Progenitor cell of endocrine pancreas (in vitro differentiated cells): ENCODE results near the gene ANXA2. TPM values are rescaled to one million over a fixed set of nuclear protein-coding genes. Genes with fewer than 3 reads are reported as not detected.

ENCODE experiments used
- DNase-seq: peaks from one replicate; pipeline ENCODE4 v3.0.0; 2021; ENCODE audit warnings: low spot score; ENCODE audit not compliant: unreplicated experiment
- H3K27ac Mint-ChIP-seq: 2 replicates; pipeline ENCODE4 v1.8.0; 2021; ENCODE audit warnings: mild to moderate bottlenecking, moderate library complexity, mixed read lengths
- H3K27me3 Mint-ChIP-seq: 2 replicates; pipeline ENCODE4 v1.8.0; 2021; ENCODE audit warnings: mixed read lengths
- H3K36me3 Mint-ChIP-seq: 2 replicates; pipeline ENCODE4 v1.8.0; 2022; ENCODE audit warnings: mixed read lengths; ENCODE audit not compliant: insufficient read depth
- H3K4me1 Mint-ChIP-seq: 2 replicates; pipeline ENCODE4 v1.8.0; 2021; ENCODE audit warnings: low read depth, mixed read lengths
- H3K4me3 Mint-ChIP-seq: 2 replicates; pipeline ENCODE4 v1.8.0; 2021; ENCODE audit warnings: low read depth, mild to moderate bottlenecking, moderate library complexity, mixed read lengths
- H3K9me3 Mint-ChIP-seq: 2 replicates; pipeline ENCODE4 v1.8.0; 2021; ENCODE audit warnings: low read depth, mixed read lengths
- CTCF ChIP-seq: fragments of 200-600 bp; sonication (generic); IDR thresholded peaks from one replicate; pipeline ENCODE4 v1.5.0; 2021; ENCODE audit warnings: antibody characterized with exemption, mild to moderate bottlenecking; ENCODE audit not compliant: unreplicated experiment
- total RNA-seq: library from RNA; stranded (reverse); gene quantifications from 2 replicates; pipeline ENCODE4 v1.2.1, GENCODE V29; 2021

ANXA2 gene
- total RNA-seq, 1 donor from 2014 or later, result 311 TPM

GRCh38 chr15:60396958-60397771 is 621 bp downstream of the ANXA2 start:
- Mint-ChIP-seq H3K4me1 (peaks cover 57% of the 10 kb centered on the region), H3K9me3 (no peaks in the 10 kb centered on the region), H3K4me3 (peak overlapping the region; percentile 87), H3K27ac (peak overlapping the region; percentile 97), H3K36me3 (peaks cover 6% of the 10 kb centered on the region), H3K27me3 (peaks cover 8% of the 10 kb centered on the region)
- no peak for TF ChIP-seq CTCF
- peak; percentile 65 for DNase-seq

GRCh38 chr15:60396560-60396957 is 1.2 kb downstream of the ANXA2 start:
- no peak for TF ChIP-seq CTCF
- Mint-ChIP-seq H3K27me3 (peaks cover 8% of the 10 kb centered on the region), H3K4me3 (peak overlapping the region; percentile 87), H3K4me1 (peaks cover 62% of the 10 kb centered on the region), H3K9me3 (no peaks in the 10 kb centered on the region), H3K27ac (peak overlapping the region; percentile 97), H3K36me3 (peaks cover 6% of the 10 kb centered on the region)
- no peak for DNase-seq

GRCh38 chr15:60396100-60396499 is 1.7 kb downstream of the ANXA2 start:
- no peak for DNase-seq
- H3K9me3 Mint-ChIP-seq, result no peaks in the 10 kb centered on the region
- no peak for TF ChIP-seq CTCF
- peak overlapping the region; percentile 87 for H3K4me3 Mint-ChIP-seq
- H3K27ac Mint-ChIP-seq, result peak overlapping the region; percentile 97
- H3K4me1 Mint-ChIP-seq, result peaks cover 66% of the 10 kb centered on the region
- H3K27me3 Mint-ChIP-seq, result peaks cover 8% of the 10 kb centered on the region
- H3K36me3 Mint-ChIP-seq, result peaks cover 6% of the 10 kb centered on the region

- H3K4me3 Mint-ChIP-seq, result peak overlapping the region; percentile 87
- H3K27ac Mint-ChIP-seq, result peak overlapping the region; percentile 92
- no peak for TF ChIP-seq CTCF
- H3K9me3 Mint-ChIP-seq, result no peaks in the 10 kb centered on the region
- H3K36me3 Mint-ChIP-seq, result peaks cover 6% of the 10 kb centered on the region
- peaks cover 72% of the 10 kb centered on the region for H3K4me1 Mint-ChIP-seq
- peaks cover 8% of the 10 kb centered on the region for H3K27me3 Mint-ChIP-seq
- no peak for DNase-seq
Measured at GRCh38 chr15:60395276-60396011, 2.3 kb downstream of the ANXA2 start.

GRCh38 chr15:60394689-60395097 is 3.1 kb downstream of the ANXA2 start:
- Mint-ChIP-seq H3K4me1 (peaks cover 78% of the 10 kb centered on the region), H3K9me3 (no peaks in the 10 kb centered on the region), H3K27me3 (peaks cover 8% of the 10 kb centered on the region), H3K4me3 (no peak overlapping the region), H3K36me3 (peaks cover 8% of the 10 kb centered on the region), H3K27ac (peak overlapping the region; percentile 92)
- TF ChIP-seq CTCF, result no peak
- no peak for DNase-seq
